HuH-7.5 (cell line): ENCODE data around the gene TTPAL.

Experiments
- DNase-seq: peaks from one replicate; pipeline ENCODE4 v3.0.0; 2011; ENCODE audit warnings: low spot score

Gene TTPAL, protein sequence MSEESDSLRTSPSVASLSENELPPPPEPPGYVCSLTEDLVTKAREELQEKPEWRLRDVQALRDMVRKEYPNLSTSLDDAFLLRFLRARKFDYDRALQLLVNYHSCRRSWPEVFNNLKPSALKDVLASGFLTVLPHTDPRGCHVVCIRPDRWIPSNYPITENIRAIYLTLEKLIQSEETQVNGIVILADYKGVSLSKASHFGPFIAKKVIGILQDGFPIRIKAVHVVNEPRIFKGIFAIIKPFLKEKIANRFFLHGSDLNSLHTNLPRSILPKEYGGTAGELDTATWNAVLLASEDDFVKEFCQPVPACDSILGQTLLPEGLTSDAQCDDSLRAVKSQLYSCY

DNA sequence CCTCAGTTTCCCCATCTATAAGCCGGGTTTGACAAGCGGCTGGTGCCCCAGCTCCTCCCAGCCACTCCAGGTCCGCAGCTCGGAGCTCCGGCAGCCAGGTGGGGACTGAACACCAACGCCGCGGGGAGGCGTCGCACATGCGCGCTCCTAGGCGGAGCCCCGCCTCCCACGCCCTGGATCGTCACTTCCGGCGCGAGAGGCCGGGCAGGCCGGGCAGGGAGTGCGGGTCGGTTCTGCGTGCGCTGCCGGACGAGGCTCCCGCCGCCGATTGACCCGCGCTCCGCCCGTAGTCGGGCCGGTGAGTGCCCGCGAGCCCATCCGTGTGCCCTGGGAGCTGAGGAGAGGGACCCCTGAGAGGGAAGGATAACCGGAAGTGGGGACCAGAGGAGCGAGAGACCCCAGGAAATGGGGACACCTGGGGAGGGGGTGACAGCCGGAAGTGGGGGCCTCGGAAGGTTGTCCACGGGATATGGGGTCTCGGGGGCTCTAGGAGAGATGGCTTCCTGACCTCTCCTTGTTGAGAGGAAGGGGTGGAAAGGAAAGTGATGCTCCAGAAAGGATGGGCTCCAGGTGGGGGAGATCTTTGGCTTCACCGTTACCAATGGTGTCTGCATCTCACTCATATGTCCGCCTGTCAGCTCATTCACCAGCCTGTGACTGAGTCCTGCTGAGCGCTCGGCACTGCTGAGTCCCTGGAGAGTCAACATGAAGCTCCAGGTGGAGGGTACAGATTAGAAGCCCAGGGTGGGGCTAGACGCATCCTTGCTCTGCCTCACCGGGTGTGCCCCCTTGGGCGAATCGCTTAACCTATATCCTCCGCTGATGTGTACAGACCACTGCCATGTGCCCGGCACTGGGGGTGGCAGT, at the start of gene TTPAL:
TSS of gene TTPAL (plus strand) at position 181 of the 867 bp plus-strand sequence. CDS start 4,126 bp downstream, outside the sequence.
- DNase-seq, result peak; percentile 85

DNA sequence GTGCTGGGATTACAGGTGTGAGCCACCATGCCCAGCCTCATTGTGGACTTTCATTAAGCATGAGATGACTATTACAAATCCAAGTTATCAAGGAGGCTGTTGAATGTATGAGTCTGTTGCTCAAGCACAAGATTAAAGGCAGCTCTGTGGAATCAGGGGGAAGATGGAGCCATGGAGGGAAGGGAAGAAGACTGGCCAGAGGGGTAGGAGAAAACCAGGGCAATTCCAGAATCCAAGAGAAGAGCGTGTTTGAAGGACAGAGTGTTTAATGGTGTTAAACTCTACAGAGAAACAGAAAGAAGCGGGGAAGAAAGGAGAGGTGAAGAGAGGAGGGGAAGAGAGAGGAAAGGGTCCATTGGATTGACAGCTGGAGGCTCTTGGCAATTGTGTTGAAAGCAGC, 49.8 kb upstream of the TTPAL start:
- DNase-seq, result no peak

DNA sequence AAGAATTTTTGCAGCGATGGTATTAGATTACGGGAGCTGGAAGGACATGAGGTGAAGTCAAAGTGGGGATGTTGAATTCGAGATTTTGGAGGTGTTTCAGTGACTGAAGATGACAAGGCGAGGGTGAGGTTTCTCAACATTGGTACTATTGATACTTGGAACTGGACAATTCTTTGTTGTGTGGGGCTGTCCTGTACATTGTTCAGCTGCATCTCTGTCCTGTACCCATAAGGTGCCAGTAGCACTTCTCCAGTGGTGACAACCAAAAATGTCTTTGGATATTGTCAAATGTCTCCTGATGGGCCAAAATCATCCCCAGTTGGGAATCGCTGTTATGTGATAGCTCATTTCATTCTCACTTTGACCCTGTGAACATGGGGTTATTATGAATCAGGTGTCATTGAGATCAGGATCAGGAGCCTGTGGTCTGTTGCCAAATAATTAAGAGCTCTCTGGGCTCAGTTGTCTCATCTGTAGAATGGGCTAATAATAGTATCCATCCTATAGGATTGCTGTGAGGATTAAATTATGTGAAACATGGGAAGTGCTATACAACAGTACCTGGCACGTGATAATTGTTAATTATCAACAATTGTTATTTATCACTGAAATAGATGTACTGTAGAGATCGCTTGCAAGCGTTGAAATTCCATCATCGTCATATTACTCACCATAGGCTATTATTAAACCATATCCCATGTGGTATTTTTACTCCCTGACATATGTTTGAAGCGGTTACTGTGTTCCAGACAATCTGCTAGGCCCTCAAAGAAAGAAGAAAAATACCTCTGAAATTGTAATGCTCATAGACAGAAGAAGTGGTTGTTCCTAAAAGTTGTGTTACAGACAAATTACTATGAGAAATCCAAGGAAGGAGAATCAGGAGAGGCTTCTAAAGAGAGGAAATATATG, 48.5 kb upstream of the TTPAL start:
- no peak for DNase-seq

DNA sequence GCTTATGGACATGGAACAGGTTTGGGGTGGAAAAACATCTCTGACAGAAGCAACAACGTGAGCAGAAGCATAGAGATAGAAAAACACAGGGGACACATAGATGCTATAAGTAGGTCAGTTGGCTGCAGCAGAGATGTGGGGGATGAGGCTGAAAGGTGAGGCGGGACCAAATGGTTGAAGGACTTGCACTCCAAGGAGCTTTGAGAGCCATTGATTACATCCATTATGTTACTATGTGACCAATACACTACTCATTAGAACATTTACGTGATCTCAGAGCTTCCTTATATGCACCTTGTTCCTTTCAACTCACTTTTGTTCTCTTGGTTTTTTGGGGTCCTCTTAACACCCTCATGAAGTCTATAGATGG, 47.9 kb upstream of the TTPAL start:
- no peak for DNase-seq

- DNase-seq, result peak; percentile 53
These were observed 47.3 kb upstream of the TTPAL start for GRCh38 chr20:44428174-44429016.

DNA sequence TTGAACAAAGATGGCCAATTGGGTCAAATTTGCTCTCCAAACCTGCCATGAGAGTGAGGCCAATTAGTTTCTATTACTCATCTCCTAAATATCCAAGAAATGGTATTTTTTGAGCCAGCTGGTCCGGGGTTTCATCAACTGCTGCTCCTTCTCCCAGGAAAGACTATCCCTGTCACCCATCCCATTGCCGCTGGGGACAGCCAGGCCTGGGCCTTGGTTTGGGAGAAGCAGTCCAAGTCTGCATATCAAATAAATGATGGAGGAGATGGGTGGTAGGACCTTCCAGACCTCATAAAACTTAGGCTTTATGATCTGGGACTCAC, 46.7 kb upstream of the TTPAL start:
- no peak for DNase-seq

DNA sequence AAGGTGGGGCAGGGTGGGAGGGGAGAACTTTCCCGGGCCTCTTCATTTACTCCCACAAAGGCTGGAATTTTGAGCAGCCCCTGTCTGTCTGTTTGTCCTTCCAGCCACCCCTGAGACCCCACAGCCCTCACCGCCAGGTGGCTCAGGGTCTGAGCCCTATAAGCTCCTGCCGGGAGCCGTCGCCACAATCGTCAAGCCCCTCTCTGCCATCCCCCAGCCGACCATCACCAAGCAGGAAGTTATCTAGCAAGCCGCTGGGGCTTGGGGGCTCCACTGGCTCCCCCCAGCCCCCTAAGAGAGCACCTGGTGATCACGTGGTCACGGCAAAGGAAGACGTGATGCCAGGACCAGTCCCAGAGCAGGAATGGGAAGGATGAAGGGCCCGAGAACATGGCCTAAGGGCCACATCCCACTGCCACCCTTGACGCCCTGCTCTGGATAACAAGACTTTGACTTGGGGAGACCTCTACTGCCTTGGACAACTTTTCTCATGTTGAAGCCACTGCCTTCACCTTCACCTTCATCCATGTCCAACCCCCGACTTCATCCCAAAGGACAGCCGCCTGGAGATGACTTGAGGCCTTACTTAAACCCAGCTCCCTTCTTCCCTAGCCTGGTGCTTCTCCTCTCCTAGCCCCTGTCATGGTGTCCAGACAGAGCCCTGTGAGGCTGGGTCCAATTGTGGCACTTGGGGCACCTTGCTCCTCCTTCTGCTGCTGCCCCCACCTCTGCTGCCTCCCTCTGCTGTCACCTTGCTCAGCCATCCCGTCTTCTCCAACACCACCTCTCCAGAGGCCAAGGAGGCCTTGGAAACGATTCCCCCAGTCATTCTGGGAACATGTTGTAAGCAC, 46.0 kb upstream of the TTPAL start:
- DNase-seq, result no peak

- DNase-seq, result no peak
These were observed 45.2 kb upstream of the TTPAL start for GRCh38 chr20:44430270-44431065.

DNA sequence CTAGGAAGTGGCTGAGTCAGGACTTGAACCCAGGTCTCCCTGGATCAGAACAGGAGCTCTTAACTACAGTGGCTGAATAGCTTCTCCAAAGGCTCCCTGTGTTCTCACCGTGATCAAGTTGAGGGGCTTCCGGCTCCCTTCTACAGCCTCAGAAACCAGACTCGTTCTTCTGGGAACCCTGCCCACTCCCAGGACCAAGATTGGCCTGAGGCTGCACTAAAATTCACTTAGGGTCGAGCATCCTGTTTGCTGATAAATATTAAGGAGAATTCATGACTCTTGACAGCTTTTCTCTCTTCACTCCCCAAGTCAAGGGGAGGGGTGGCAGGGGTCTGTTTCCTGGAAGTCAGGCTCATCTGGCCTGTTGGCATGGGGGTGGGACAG, 44.6 kb upstream of the TTPAL start:
- DNase-seq, result no peak

- DNase-seq, result no peak
These were observed 44.0 kb upstream of the TTPAL start for GRCh38 chr20:44431502-44432234.

DNA sequence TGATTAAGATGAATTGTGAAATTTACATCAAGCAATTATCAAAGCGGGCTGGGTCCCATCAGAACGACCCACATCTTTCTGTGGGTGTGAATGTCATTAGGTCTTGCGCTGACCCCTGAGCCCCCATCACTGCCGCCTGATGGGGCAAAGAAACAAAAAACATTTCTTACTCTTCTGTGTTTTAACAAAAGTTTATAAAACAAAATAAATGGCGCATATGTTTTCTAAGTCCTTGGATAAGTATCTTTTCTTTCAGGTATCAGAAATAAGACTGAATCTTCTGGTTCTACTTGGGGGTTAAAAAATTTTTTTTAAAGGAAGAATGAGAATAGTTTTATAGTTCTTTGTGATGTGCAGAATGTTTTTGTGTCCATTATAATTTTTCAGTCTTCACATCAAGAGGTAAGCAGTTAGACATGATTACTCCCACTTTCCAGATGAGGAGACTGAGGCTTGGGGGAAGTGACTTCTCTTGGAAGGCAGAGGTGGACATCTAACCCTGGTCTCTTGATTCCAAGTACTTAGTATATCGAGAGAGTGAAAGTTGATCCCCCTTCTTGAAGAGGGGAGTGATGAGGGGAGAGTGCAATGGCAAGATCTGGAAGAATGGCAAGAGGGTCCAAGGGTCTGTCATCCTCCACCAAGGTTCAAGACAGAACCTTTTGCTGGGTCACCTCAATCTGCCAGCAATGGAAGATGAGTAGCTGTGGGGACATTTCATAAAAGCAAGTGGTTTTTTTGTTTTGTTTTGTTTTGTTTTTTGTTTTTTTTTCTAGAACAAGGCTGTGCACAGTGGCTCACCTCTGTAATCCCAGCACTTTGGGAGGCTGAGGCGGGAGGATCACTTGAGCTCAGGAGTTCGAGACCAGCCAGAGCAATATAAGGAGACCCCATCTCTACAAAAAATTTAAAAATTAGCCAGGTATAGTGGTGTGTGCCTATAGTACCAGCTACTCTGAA, 42.8 kb upstream of the TTPAL start:
- no peak for DNase-seq

- peak; percentile 60 for DNase-seq
These were observed 41.7 kb upstream of the TTPAL start for GRCh38 chr20:44433751-44434538.

- DNase-seq, result no peak
These were observed 39.9 kb upstream of the TTPAL start for GRCh38 chr20:44435630-44436335.

DNA sequence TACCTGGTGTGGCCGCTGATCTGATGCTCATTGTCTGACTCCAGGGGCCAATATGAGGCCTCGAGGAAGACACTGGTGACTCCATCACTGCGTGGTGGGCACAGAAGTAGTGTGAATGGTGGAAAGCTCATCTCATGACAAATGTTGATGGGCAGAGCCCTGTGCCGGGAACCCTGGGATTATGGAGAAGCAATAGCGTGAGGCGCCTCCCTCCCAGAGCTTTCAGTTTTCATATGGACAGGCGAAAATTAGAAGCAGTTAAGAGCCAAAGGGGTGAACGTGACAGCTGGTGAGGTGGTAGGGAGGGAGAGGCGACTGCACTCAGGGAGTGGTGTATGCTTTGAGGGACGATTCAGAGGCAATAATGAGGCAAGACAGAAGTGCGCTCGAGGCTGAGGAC, 39.3 kb upstream of the TTPAL start:
- DNase-seq, result no peak

GRCh38 chr20:44437497-44437896, 38.2 kb upstream of the TTPAL start:
- DNase-seq, result no peak

DNA sequence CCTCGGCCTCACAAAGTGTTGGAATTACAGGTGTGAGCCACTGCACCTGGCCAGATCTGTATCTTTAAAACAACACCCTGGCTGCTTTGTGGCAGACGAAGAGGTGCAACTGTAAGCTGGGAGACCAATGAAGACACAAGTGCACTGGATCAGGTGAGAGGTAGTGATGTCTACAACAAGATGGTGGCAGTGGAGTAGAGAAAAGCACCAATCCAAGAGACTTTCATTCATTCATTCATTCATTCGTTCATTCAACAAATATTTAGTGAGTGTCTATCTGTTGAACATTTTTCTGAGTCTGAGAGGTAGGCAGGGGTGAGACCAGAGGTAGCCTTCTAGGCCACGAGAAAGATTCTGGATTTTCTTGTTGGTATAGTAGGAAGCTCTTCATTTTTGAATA, 36.9 kb upstream of the TTPAL start:
- DNase-seq, result no peak
